AG20443 (cell line): ENCODE data around the gene DPRX.

Experiments
- DNase-seq: peaks from one replicate; pipeline ENCODE4 v3.0.0; 2012; ENCODE audit warnings: low spot score, mixed read lengths

Gene DPRX, protein sequence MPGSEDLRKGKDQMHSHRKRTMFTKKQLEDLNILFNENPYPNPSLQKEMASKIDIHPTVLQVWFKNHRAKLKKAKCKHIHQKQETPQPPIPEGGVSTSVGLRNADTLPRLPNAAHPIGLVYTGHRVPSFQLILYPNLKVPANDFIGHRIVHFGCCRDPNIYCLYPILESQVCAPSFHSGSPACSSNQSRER

DNA sequence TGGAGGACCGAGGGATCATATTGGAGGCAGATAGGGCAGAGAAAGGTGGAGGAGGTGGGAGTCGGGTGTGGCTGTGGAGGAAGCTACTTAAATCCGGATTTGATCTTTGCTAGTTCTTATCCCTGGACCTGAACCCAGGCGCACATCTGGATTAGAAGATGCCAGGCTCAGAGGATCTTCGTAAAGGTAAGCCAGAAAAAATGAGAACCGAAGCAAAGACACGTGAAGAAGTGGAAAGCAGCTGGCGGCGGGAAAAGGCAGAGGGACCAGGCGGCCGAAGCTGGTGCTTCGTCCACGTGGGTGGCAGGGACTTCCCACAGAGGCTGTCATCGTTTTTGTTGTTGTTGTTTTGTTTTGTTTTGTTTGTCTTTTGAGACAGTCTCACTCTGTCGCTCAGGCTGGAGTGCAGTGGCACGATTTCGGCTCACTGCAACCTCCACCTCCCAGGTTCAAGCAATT is at the start of gene DPRX:
TSS of gene DPRX (plus strand) at position 51 of the 459 bp plus-strand sequence. CDS start at position 159, 108 bp downstream.
- no peak for DNase-seq

DNA sequence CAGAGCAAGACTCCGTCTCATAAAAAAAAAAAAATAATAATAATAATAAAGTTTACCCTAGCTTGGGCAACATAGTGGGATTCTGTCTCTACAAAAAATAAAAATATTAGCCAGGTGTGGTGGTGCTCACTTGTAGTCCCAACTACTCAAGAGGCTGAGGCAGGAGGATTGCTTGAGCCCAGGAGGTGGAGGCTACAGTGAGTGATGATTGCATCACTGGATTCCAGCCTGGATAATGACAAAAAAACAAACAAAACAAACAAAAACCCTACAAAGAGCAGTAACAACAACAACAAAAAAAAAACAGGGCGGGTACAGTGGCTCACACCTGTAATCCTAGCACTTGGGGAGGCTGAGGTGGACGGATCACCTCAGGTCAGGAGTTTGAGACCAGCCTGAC is 48.6 kb upstream of the DPRX start:
- DNase-seq = no peak

GRCh38 chr19:53586277-53586691 is 45.5 kb upstream of the DPRX start:
- no peak for DNase-seq

GRCh38 chr19:53594811-53595509 is 36.8 kb upstream of the DPRX start:
- no peak for DNase-seq

- DNase-seq = no peak
Measured at GRCh38 chr19:53595510-53595867, 36.3 kb upstream of the DPRX start.

DNA sequence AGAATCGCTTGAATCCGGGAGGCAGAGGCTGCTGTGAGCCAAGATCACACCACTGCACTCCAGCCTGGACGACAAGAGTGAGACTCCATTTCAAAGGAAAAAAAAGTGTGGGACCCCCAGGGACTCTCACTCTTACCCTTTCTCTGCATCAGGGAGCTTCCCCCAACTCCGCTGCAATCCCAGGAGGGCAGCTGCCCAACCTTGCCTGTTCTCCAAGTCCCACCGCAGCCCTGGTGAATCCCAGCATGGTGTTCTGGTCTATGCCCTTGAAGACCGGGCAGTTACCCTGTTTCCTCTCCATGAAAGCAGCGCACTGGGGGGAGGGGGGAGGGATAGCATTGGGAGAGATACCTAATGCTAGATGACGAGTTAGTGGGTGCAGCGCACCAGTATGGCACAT is 35.7 kb upstream of the DPRX start:
- DNase-seq = no peak

- no peak for DNase-seq
Measured at GRCh38 chr19:53597023-53597422, 34.8 kb upstream of the DPRX start.

GRCh38 chr19:53598361-53598760 is 33.4 kb upstream of the DPRX start:
- DNase-seq = no peak

- no peak for DNase-seq
Measured at GRCh38 chr19:53600217-53600616, 31.6 kb upstream of the DPRX start.

GRCh38 chr19:53606031-53606430 is 25.8 kb upstream of the DPRX start:
- no peak for DNase-seq

DNA sequence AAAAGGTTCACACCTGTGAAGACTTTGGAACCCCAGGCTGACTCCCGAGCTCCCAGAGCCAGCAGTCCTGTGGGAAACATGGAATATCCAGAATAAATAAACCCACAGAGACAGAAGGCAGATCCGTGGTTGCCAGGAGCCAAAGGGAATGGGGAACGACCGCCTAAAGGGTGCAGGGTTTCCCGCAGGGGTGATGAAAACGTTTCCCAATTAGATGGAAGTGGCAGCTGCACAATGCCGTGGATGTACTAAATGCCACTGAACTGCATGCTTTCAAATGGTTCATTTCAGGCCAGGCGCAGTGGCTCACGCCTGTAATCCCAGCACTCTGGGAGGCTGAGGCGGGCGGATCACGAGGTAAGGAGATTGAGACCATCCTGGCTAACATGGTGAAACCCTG is 23.4 kb upstream of the DPRX start:
- DNase-seq = no peak

- DNase-seq = no peak
Measured at GRCh38 chr19:53612762-53613526, 18.9 kb upstream of the DPRX start.

DNA sequence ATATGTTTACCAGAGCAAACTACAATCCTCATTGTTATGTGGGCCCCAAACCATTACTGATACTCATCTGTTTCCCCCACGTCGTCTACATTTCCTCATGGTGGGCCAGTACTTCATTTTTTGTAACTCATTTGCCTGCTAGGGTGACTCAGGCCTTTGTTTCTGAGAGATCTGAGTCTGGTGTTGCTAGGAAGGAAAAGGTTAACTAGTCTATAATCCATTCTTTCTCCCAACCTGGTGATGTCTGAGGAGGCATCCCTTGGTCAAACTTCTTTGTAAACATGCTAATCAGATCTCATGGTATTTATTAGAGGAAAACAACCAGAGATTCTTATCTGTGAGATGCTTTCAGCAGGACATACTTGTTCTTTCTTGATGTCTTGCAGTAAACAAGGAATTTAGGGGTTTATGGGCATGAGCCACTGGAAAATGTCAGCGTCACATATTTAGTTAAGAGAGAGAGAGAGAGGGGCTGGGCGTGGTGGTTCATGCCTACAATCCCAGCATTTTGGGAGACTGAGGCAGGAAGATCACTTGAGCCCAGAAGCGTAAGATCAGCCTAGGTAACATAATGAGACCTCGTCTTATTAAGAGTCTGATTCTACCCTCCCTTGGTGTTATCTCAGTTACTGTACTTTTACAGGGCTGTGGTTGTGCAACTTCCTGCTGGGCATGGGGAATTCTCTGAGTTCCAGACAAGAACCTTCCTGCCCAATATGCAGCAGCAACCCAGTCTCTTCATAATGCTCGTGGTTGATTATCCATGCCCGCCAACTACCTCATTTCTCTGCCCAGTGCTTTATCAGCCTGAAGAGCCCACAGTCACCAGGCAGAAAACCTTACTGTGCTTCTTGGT is 9.7 kb upstream of the DPRX start:
- DNase-seq = no peak

DNA sequence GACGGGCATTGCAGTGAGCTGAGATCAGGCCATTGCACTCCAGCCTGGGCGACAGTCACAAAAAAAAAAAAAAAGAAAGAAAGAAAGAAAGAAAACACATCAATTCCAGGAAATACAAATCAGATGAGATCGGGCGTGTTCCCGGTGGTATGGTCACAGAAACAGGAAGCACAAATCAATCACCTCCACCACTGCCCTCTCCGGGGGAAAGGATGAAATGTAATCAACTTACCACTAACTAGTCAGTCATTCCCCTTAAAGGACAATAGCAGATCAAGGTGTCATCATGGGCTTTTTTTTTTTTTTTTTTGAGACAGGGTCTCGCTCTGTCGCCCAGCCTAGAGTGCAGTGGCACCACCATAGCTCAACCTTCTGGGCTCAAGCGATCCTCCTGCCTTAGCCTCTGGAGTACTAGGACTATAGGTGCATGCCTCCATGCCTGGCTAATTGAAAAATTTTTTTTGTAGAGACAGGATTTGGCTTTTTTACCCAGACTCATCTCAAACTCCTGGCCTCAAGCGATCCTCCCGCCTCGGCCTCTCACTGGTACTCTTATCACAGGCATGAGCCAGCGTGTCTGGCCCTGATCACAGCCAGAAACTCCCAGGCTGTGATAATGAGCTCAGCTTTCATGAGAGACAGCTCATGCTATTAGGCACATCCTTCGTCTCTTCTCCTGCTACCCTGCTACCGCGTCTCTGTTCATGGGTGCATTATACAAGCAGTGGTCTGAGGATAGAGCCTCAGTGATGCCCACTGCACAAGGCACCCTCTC is 6.8 kb upstream of the DPRX start:
- DNase-seq = no peak

DNA sequence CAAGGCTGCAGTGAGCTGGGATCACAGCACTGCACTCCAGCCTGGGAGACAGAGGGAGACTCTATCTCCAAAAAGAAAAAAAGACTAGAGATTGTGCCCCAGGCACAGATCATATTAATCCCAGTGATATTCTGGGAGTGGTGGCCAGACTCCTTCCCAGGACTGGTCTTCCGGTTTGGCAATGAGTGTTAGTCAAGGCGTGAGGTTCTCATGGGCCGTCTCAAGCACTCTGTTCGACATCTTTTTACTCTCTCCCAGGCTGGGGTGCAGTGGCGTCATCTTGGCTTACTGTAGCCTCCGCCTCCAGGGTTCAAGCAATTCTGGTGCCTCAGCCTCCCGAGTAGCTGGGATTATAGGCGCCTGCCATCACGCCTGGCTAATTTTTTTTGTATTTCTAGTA is 5.3 kb upstream of the DPRX start:
- no peak for DNase-seq

- DNase-seq = no peak
Measured at GRCh38 chr19:53626976-53627375, 4.8 kb upstream of the DPRX start.

GRCh38 chr19:53634768-53635167 is 3.0 kb downstream of the DPRX start:
- DNase-seq = no peak

GRCh38 chr19:53639471-53639870 is 7.7 kb downstream of the DPRX start:
- no peak for DNase-seq

DNA sequence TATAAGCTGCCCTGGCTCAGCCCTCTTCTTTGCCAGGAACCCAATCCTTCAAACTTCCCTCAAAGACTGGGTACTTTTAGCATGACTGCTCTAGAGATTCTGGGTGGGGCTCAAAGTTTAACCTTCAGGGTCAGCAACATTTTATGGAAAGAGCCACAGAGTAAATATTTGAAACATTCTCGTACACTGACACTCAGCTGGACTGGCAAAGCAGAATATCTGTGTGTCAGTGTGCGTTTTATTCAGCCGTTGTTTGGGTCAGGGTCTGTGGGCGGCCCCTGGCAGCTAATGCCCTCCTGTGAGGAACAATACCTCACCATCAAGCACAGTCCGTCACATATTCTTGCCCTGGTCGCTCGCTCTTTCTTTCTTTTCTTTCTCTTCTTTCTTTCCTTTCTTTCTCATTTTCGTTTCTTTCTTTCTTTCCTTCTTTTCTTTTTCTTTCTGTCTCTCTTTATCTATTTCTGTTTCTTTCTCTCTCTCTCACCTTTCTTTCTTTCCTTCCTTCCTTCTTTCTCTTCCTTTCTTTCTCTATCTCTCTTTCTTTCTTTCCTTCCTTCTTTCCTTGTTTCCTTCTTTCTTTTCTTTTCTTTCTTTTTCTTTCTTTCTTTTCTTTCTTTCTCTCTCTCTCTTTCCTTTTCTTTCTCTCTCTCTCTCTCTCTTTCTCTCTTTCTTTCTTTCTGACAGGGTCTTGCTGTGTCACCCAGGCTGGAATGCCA is 10.7 kb downstream of the DPRX start:
- DNase-seq = no peak

GRCh38 chr19:53644061-53644816 is 12.4 kb downstream of the DPRX start:
- DNase-seq = no peak
